Pulmonary artery endothelial cell (primary cell): ENCODE data around the gene SNX33. TPM values are rescaled to one million over a fixed set of nuclear protein-coding genes. Genes with fewer than 3 reads are reported as not detected.
A peak's percentile ranks its signal among the peaks of the same experiment; 100 is the strongest.
"Not testable (repeated sequence)": the region's sequence is repeated elsewhere in the genome, so short reads cannot be mapped to it uniquely, and the experiment has no call there.

Experiments
- DNase-seq: peaks from one replicate; pipeline ENCODE4 v3.0.0-alpha.2; 2011; ENCODE audit warnings: low read depth, low spot score
- total RNA-seq: library from RNA; depleted of rRNA; stranded (reverse); fragments of >200 nt; gene quantifications from 2 replicates; pipeline ENCODE4 v1.2.3, GENCODE V29; 2014

SNX33 gene
- total RNA-seq, 1 donor from 2014 or later = 7.8 TPM

GRCh38 chr15:75662823-75663519 is 15.3 kb downstream of the SNX33 start:
- DNase-seq = no peak

- DNase-seq = no peak
Observed at GRCh38 chr15:75663931-75664421, 16.3 kb downstream of the SNX33 start.

GRCh38 chr15:75666823-75667501 is 19.2 kb downstream of the SNX33 start:
- peak; percentile 94 for DNase-seq

GRCh38 chr15:75669191-75669878 is 21.6 kb downstream of the SNX33 start:
- DNase-seq = no peak

- DNase-seq = no peak
Observed at GRCh38 chr15:75669879-75670212, 22.1 kb downstream of the SNX33 start.

- no peak for DNase-seq
Observed at GRCh38 chr15:75671730-75672602, 24.3 kb downstream of the SNX33 start.

- DNase-seq = no peak
Observed at GRCh38 chr15:75672646-75673425, 25.1 kb downstream of the SNX33 start.

GRCh38 chr15:75673426-75674235 is 25.9 kb downstream of the SNX33 start:
- no peak for DNase-seq

- DNase-seq = no peak
Observed at GRCh38 chr15:75674366-75674765, 26.7 kb downstream of the SNX33 start.

GRCh38 chr15:75675579-75676404 is 28.1 kb downstream of the SNX33 start:
- no peak for DNase-seq

GRCh38 chr15:75676688-75677464 is 29.2 kb downstream of the SNX33 start:
- no peak for DNase-seq

- no peak for DNase-seq
Observed at GRCh38 chr15:75677465-75678323, 30.0 kb downstream of the SNX33 start.

GRCh38 chr15:75678324-75678690 is 30.6 kb downstream of the SNX33 start:
- not testable (repeated sequence) for DNase-seq

- no peak for DNase-seq
Observed at GRCh38 chr15:75680007-75680789, 32.5 kb downstream of the SNX33 start.

GRCh38 chr15:75682181-75683135 is 34.7 kb downstream of the SNX33 start:
- DNase-seq = no peak
